ENCODE measurements around the gene JUND. TPM values are rescaled to one million over a fixed set of nuclear protein-coding genes. Genes with fewer than 3 reads are reported as not detected.
A peak's percentile ranks its signal among the peaks of the same experiment; 100 is the strongest.

JUND gene
- total and polyA plus RNA-seq, 2 of the 4 experiments (the other 2 are of a cell fraction), result 14.2 to 77.2 TPM

DNA sequence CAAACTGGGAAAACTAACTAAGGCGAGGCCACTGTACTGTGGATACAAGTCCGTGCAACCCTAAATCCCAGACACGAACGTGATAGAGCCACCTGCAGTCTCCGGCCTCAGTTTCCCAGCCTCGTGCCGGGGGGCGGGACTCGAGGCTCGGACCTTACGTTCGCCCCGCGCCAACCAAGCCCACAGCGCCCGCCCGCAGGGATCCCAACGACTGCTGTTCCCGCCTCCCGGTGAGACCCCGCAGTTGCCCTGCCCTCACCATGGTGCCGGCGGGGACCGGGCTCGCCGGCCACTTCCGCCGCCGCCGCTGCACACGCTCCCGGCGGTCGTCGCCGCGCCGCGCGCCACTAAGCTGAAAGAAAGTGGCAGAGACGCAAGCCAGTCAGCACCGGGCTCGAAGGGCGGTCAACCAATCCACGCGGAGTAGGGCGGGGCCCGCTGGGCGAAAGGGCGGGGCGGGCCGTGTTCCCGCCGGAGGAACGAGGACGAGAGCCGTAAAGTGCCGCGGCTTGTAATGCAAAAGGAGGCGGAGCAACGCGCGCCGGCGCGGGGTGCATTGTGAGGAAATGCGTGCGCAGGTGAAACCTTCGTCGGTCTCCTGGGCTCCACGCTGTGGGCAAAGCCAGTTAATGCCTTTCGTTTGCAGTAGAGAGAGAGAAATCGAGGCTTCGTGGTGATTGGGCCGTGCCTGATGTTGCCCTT is 41.5 kb upstream of the JUND start, which contains the start of gene LSM4:
Gene LSM4 (minus strand): TSS at position 318 of the 702 bp plus-strand sequence. CDS start 56 bp downstream, at position 262.
- Histone ChIP-seq H2BK5ac (ENCODE audit: low read depth, low read length, poor library complexity, severe bottlenecking) (peak within 1 kb of the TSS; percentile 72), H3K9me3 (ENCODE audit: control insufficient read depth, insufficient read depth, low read length) (no peaks in the 10 kb centered on the region), H3K36me3 (ENCODE audit: control insufficient read depth, insufficient read depth, low read length) (no peaks in the 10 kb centered on the region), H3K4me1 (ENCODE audit: control insufficient read depth, insufficient read depth, low read length) (peaks cover 5% of the 10 kb centered on the region; the same call in 1 of the 2 replicates), H4K5ac (ENCODE audit: low read depth, low read length) (peak within 1 kb of the TSS; percentile 86), H4K8ac (ENCODE audit: low read depth in 2 of 2, low read length in 2 of 2) (peak within 1 kb of the TSS; percentile 94 to 96), H2AFZ (replicated peaks; ENCODE audit: low read length, poor library complexity) (peak within 1 kb of the TSS; percentile 95), H3K23ac (ENCODE audit: low read depth, low read length) (peak within 1 kb of the TSS; percentile 81; the same call in 1 of the 2 replicates), H3K79me1 (ENCODE audit: low read depth in 1 of 2, low read length in 2 of 2) (peaks cover 34 to 49% of the 10 kb centered on the region in 2 experiments), H4K91ac (ENCODE audit: insufficient read depth, low read depth, low read length) (peak within 1 kb of the TSS; percentile 87), H3K4ac (ENCODE audit: low read depth, low read length) (peak within 1 kb of the TSS; percentile 88), H3K18ac (ENCODE audit: low read depth, low read length) (peak within 1 kb of the TSS; percentile 30), H3K9me1 (ENCODE audit: insufficient read depth, low read length) (peaks cover 7% of the 10 kb centered on the region), H3K27ac (ENCODE audit: insufficient read depth, low read length) (peak within 1 kb of the TSS; percentile 73), H3K9ac (ENCODE audit: low read depth, low read length) (peak within 1 kb of the TSS; percentile 78), H2BK15ac (ENCODE audit: low read depth, low read length) (peak within 1 kb of the TSS; percentile 26; the same call in 1 of the 3 replicates), H3K56ac (ENCODE audit: extremely low read depth, insufficient read depth, low read length) (peak within 1 kb of the TSS; percentile 74), H3K4me2 (ENCODE audit: low read depth, low read length) (peak within 1 kb of the TSS; percentile 94), H3K14ac (replicated peaks; ENCODE audit: low read depth, low read length) (peak within 1 kb of the TSS; percentile 83), H4K20me1 (ENCODE audit: insufficient read depth, low read length) (0 out of 2 replicates have a peak, but pooled peaks cover 3% of the 10 kb centered on the region), H3K27me3 (ENCODE audit: control insufficient read depth, insufficient read depth, low read length) (no peaks in the 10 kb centered on the region), H2AK9ac (replicated peaks; ENCODE audit: low read depth, low read length, poor library complexity) (peak within 1 kb of the TSS; percentile 99), H2AK5ac (ENCODE audit: low read depth, low read length) (peak within 1 kb of the TSS; percentile 86), H2BK120ac (ENCODE audit: low read depth, low read length) (peak within 1 kb of the TSS; percentile 46), H2BK20ac (ENCODE audit: low read depth, low read length) (no peak within 1 kb of the TSS), H3K4me3 (ENCODE audit: insufficient read depth, low read depth, low read length) (peak within 1 kb of the TSS; percentile 77)
- DNase-seq, result peak; percentile 95
- no TSS peak for BruUV-seq (replicated peaks)
- POLR2A ChIA-PET (ENCODE audit: unreplicated experiment), result interaction anchor here (0.6 to 2.2 kb wide), 7 partner anchors 14 to 98 kb away, joined by 3 to 25 read pairs (median 3); partner anchors contain the start of gene JUND
- CTCF ChIA-PET, result interaction anchor here (1.4 to 3.7 kb wide), 3 partner anchors 43 to 115 kb away, joined by 4 to 49 read pairs (median 6); partner anchors contain the start of gene JUND
- dilution Hi-C loops (cut with HindIII; ENCODE audit: low sequenced_read_pairs, unreplicated experiment) (no loop called here), intact Hi-C loops (cut with micrococcal nuclease) (loop anchor here (1.0 to 5.0 kb wide), 3 partner anchors 44 to 121 kb away; partner anchors contain the start of gene RAB3A), in situ Hi-C loops (cut with MboI; ENCODE audit: low sequenced_read_pairs) (loop anchor here (5.0 to 10.0 kb wide), 2 partner anchors 46 to 128 kb away; partner anchors contain the start of gene MPV17L2)
- TF ChIP-seq SMC3 (IDR thresholded peaks at IDR 0.05; ENCODE audit: low read depth, low read length) (peak; percentile 58), MXI1 (IDR thresholded peaks at IDR 0.05; ENCODE audit: borderline replicate concordance, low read depth, low read length) (peak; percentile 86; the same call in 1 of the 2 replicates), FOS (IDR thresholded peaks at IDR 0.05; ENCODE audit: low read depth, low read length) (peak; percentile 45; the same call in 1 of the 2 replicates), BHLHE40 (IDR thresholded peaks at IDR 0.05; ENCODE audit: low read depth, low read length) (no peak; the same call in 1 of the 2 replicates), CHD1 (IDR thresholded peaks at IDR 0.05; ENCODE audit: low read depth, low read length) (no peak), MAZ (IDR thresholded peaks at IDR 0.05; ENCODE audit: borderline replicate concordance, low read depth, low read length) (peak; percentile 89; the same call in 1 of the 2 replicates), RAD21 (IDR thresholded peaks at IDR 0.05; ENCODE audit: low read length) (peak; percentile 48), NFE2L2 (IDR thresholded peaks at IDR 0.05; ENCODE audit: low read depth, low read length) (0 out of 2 replicates have a peak, but pooled peaks have one; percentile 1), CEBPB (IDR thresholded peaks at IDR 0.05; ENCODE audit: low read depth, low read length) (peak; percentile 49), POLR2A (IDR thresholded peaks at IDR 0.05; ENCODE audit: low read depth, low read length) (peak; percentile 54; the same call in 1 of the 2 replicates), MAFK (IDR thresholded peaks at IDR 0.05; ENCODE audit: low read depth, low read length) (no peak)
- TF ChIP-seq, protein P1, sequence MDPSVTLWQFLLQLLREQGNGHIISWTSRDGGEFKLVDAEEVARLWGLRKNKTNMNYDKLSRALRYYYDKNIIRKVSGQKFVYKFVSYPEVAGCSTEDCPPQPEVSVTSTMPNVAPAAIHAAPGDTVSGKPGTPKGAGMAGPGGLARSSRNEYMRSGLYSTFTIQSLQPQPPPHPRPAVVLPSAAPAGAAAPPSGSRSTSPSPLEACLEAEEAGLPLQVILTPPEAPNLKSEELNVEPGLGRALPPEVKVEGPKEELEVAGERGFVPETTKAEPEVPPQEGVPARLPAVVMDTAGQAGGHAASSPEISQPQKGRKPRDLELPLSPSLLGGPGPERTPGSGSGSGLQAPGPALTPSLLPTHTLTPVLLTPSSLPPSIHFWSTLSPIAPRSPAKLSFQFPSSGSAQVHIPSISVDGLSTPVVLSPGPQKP (IDR thresholded peaks at IDR 0.05; ENCODE audit: borderline replicate concordance, low read depth, low read length), result no peak
- TF ChIP-seq, protein P2, sequence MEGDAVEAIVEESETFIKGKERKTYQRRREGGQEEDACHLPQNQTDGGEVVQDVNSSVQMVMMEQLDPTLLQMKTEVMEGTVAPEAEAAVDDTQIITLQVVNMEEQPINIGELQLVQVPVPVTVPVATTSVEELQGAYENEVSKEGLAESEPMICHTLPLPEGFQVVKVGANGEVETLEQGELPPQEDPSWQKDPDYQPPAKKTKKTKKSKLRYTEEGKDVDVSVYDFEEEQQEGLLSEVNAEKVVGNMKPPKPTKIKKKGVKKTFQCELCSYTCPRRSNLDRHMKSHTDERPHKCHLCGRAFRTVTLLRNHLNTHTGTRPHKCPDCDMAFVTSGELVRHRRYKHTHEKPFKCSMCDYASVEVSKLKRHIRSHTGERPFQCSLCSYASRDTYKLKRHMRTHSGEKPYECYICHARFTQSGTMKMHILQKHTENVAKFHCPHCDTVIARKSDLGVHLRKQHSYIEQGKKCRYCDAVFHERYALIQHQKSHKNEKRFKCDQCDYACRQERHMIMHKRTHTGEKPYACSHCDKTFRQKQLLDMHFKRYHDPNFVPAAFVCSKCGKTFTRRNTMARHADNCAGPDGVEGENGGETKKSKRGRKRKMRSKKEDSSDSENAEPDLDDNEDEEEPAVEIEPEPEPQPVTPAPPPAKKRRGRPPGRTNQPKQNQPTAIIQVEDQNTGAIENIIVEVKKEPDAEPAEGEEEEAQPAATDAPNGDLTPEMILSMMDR (conservative IDR thresholded peaks at IDR 0.05; ENCODE audit: low read depth, low read length), result peak; percentile 44
- 0% methylated on average over 45 of the region's 75 CpGs; no CpG with 5 or more reads in 1 of the 2 experiments for WGBS, 2 experiments (ENCODE audit: extremely low coverage in 2 of 2, insufficient read length in 1 of 2)
- peak; percentile 98 for ATAC-seq (ENCODE audit: low read depth)
